KMS-11 (cell line): ENCODE data around the gene LHFPL3.

Experiments
- H2AFZ ChIP-seq: fragments of 200-600 bp; sonication (generic); 2 replicates; pipeline ENCODE4 v1.6.1; 2016; ENCODE audit warnings: antibody characterized with exemption, mixed run types, low read depth
- H3K27ac ChIP-seq: fragments of 200-600 bp; sonication (generic); 2 replicates; pipeline ENCODE4 v1.6.1; 2016; ENCODE audit warnings: mild to moderate bottlenecking, mixed run types
- H3K27me3 ChIP-seq: fragments of 200-600 bp; sonication (generic); 2 replicates; pipeline ENCODE4 v1.6.1; 2017; ENCODE audit warnings: mild to moderate bottlenecking, low read depth, mixed run types, moderate library complexity; ENCODE audit not compliant: insufficient read depth
- H3K36me3 ChIP-seq: fragments of 200-600 bp; sonication (generic); 2 replicates; pipeline ENCODE4 v1.6.1; 2017; ENCODE audit warnings: mild to moderate bottlenecking, mixed run types; ENCODE audit not compliant: insufficient read depth
- H3K4me1 ChIP-seq: fragments of 200-600 bp; sonication (generic); 2 replicates; pipeline ENCODE4 v1.6.1; 2016; ENCODE audit warnings: mild to moderate bottlenecking, low read depth, mixed run types; ENCODE audit not compliant: poor library complexity, severe bottlenecking
- H3K4me2 ChIP-seq: fragments of 200-600 bp; sonication (generic); 2 replicates; pipeline ENCODE4 v1.7.0; 2016; ENCODE audit warnings: mild to moderate bottlenecking, mixed run types
- H3K4me3 ChIP-seq: fragments of 200-600 bp; sonication (generic); IDR thresholded peaks from 2 replicates; pipeline ENCODE4 v1.6.1; 2017; ENCODE audit warnings: low read depth, low read length, mixed read lengths; ENCODE audit not compliant: insufficient read depth
- H3K79me2 ChIP-seq: fragments of 200-600 bp; sonication (generic); 2 replicates; pipeline ENCODE4 v1.6.1; 2016; ENCODE audit warnings: low read depth, mixed run types; ENCODE audit not compliant: insufficient read depth
- H3K9ac ChIP-seq: fragments of 200-600 bp; sonication (generic); 2 replicates; pipeline ENCODE4 v1.6.1; 2016; ENCODE audit warnings: mild to moderate bottlenecking, mixed run types
- H4K20me1 ChIP-seq: fragments of 200-600 bp; sonication (generic); 2 replicates; pipeline ENCODE4 v1.6.1; 2016; ENCODE audit warnings: mild to moderate bottlenecking, mixed run types; ENCODE audit not compliant: insufficient read depth
- CTCF ChIP-seq: fragments of 200-600 bp; sonication (generic); conservative IDR thresholded peaks from 2 replicates; pipeline ENCODE4 v1.6.1; 2017; ENCODE audit warnings: low read depth, mild to moderate bottlenecking, antibody characterized with exemption, low read length, moderate library complexity, mixed read lengths

Gene LHFPL3

DNA sequence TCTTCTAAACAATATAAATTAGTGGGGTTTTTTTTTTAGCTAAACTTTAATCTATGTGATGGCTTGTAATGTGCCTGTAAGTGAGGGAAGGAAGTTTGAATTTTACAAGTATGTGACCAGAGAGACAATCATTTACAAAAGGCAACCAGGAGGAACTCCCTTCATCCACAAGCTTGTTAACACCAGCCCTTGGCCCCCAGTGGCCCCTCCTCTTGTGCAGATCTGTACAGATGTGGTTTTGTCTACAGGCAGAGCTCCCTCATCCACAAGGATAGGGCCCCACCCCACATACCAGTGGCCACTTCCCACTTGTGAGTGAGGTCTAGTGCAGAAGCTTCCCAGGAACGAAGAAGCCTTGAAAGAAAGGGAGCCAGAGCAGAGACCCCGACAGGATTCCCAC, 451.5 kb downstream of the LHFPL3 start:
- Histone ChIP-seq H3K36me3 (no peaks in the 10 kb centered on the region), H3K4me2 (no peak overlapping the region), H3K4me3 (no peak overlapping the region), H3K27me3 (no peaks in the 10 kb centered on the region), H3K4me1 (no peaks in the 10 kb centered on the region), H2AFZ (no peak overlapping the region), H3K9ac (no peak overlapping the region), H3K79me2 (no peaks in the 10 kb centered on the region), H3K27ac (no peak overlapping the region), H4K20me1 (no peaks in the 10 kb centered on the region)
- TF ChIP-seq CTCF, result no peak

- Histone ChIP-seq H3K36me3 (no peaks in the 10 kb centered on the region), H3K27me3 (no peaks in the 10 kb centered on the region), H3K4me3 (no peak overlapping the region), H2AFZ (no peak overlapping the region), H3K27ac (no peak overlapping the region), H4K20me1 (no peaks in the 10 kb centered on the region), H3K79me2 (no peaks in the 10 kb centered on the region), H3K4me2 (no peak overlapping the region), H3K4me1 (no peaks in the 10 kb centered on the region), H3K9ac (no peak overlapping the region)
- no peak for TF ChIP-seq CTCF
These were observed 456.3 kb downstream of the LHFPL3 start for GRCh38 chr7:104784686-104785085.

GRCh38 chr7:104789780-104790179, 461.4 kb downstream of the LHFPL3 start:
- H3K4me1 ChIP-seq, result no peaks in the 10 kb centered on the region
- no peak overlapping the region for H3K27ac ChIP-seq
- no peaks in the 10 kb centered on the region for H3K36me3 ChIP-seq
- no peak overlapping the region for H3K4me3 ChIP-seq
- no peaks in the 10 kb centered on the region for H3K27me3 ChIP-seq
- no peaks in the 10 kb centered on the region for H4K20me1 ChIP-seq
- no peak overlapping the region for H2AFZ ChIP-seq
- H3K79me2 ChIP-seq, result no peaks in the 10 kb centered on the region
- H3K9ac ChIP-seq, result no peak overlapping the region
- no peak for TF ChIP-seq CTCF
- no peak overlapping the region for H3K4me2 ChIP-seq

- H3K4me1 ChIP-seq, result no peaks in the 10 kb centered on the region
- no peak overlapping the region for H3K4me2 ChIP-seq
- no peak for TF ChIP-seq CTCF
- no peak overlapping the region for H2AFZ ChIP-seq
- no peaks in the 10 kb centered on the region for H3K27me3 ChIP-seq
- H3K36me3 ChIP-seq, result no peaks in the 10 kb centered on the region
- H3K79me2 ChIP-seq, result no peaks in the 10 kb centered on the region
- no peak overlapping the region for H3K27ac ChIP-seq
- no peak overlapping the region for H3K4me3 ChIP-seq
- no peak overlapping the region for H3K9ac ChIP-seq
- no peaks in the 10 kb centered on the region for H4K20me1 ChIP-seq
These were observed 462.0 kb downstream of the LHFPL3 start for GRCh38 chr7:104790440-104790839.

GRCh38 chr7:104791080-104791479, 462.7 kb downstream of the LHFPL3 start:
- Histone ChIP-seq H3K4me2 (no peak overlapping the region), H3K79me2 (no peaks in the 10 kb centered on the region), H3K27me3 (no peaks in the 10 kb centered on the region)

More at GRCh38 chr7:104791080-104791479, 462.7 kb downstream of the LHFPL3 start:
- no peak overlapping the region for H3K4me3 ChIP-seq
- H3K9ac ChIP-seq, result no peak overlapping the region
- H2AFZ ChIP-seq, result no peak overlapping the region
- H4K20me1 ChIP-seq, result no peaks in the 10 kb centered on the region
- no peak overlapping the region for H3K27ac ChIP-seq
- TF ChIP-seq CTCF, result no peak
- no peaks in the 10 kb centered on the region for H3K36me3 ChIP-seq
- no peaks in the 10 kb centered on the region for H3K4me1 ChIP-seq
